Ovary (tissue), 9 donors: ENCODE data around the gene FGF2. TPM values are rescaled to one million over a fixed set of nuclear protein-coding genes. Genes with fewer than 3 reads are reported as not detected.
"Not testable (repeated sequence)": the region's sequence is repeated elsewhere in the genome, so short reads cannot be mapped to it uniquely, and the experiment has no call there.

Experiments used
- DNase-seq, 5 donors: peaks; one replicate each; pipeline ENCODE4 v3.0.0-alpha.2; 2019 to 2020
- H3K27ac ChIP-seq, 2 donors: fragments of 200-600 bp; one replicate each; pipeline versions ENCODE4 v1.5.1 to v1.8.0; 2019 to 2022
- H3K27me3 ChIP-seq: fragments of 200-600 bp; one replicate; pipeline ENCODE4 v1.8.0; 2022
- H3K36me3 ChIP-seq: fragments of 200-600 bp; sonication (generic); one replicate; pipeline ENCODE4 v1.5.1; 2019
- H3K4me1 ChIP-seq: one replicate; pipeline ENCODE4 v1.8.1; 2013; ENCODE audit warnings: mild to moderate bottlenecking, moderate library complexity; ENCODE audit not compliant: insufficient read depth
- H3K4me3 ChIP-seq: fragments of 200-600 bp; sonication (generic); one replicate; pipeline ENCODE4 v1.5.1; 2017
- H3K9me3 ChIP-seq, 2 donors: fragments of 200-600 bp in 1 of 2; sonication (generic) in 1 of 2; one replicate each; pipeline versions ENCODE4 v1.5.1 to v1.8.1; 2013 to 2019; ENCODE audit warnings: mild to moderate bottlenecking in 1 of 2, moderate library complexity in 1 of 2
- EP300 ChIP-seq: sonication (generic); formaldehyde crosslinking; IDR thresholded peaks from one replicate; pipeline ENCODE4 v1.6.1; 2017; ENCODE audit warnings: antibody characterized with exemption
- POLR2A ChIP-seq: fragments of 450-650 bp; IDR thresholded peaks from one replicate; pipeline ENCODE4 v1.6.1; 2017; ENCODE audit warnings: antibody characterized with exemption, mild to moderate bottlenecking, moderate library complexity
- WGBS, 3 donors: extraction: QIAGEN DNeasy Blood & Tissue Kit in 1 of 3; methylation state at CpG; one replicate each; pipeline versions ENCODE4 v1.1.5 to v1.1.7; 2013 to 2017; 5-methylcytosine and 5-hydroxymethylcytosine counted together
- intact Hi-C, 4 donors: fragments of 100-400 bp; cut with DNase I; formaldehyde crosslinking; loops; one replicate each; pipeline versions ENCODE4 v1.11.0 to v1.15.1; 2022 to 2023
- polyA plus RNA-seq, 2 donors: library from polyadenylated mRNA; stranded (reverse); fragments of 200-250 nt in 1 of 2; fragments of 350-450 nt in 1 of 2; fragmentation: Illumina TruSeq in 1 of 2; extraction: RNeasy Lipid Tissue Mini Kit (QIAGEN cat#74804) in 1 of 2; gene quantifications; one replicate each; pipeline ENCODE4 v1.2.3, GENCODE V29; 2013 to 2014
- total RNA-seq, 7 donors: library from RNA; depleted of rRNA in 2 of 7; stranded (reverse); fragments of >200 nt in 2 of 7; fragmentation: NEBNext Ultra II Directional in 3 of 7; extraction: Animal tissue kit (Norgen Biotek cat#: 25700) in 3 of 7; gene quantifications; one replicate each; pipeline versions ENCODE4 v1.1.0 to v1.2.4, GENCODE V29; 2016 to 2023
- TF ChIP-seq, protein P1 (sequence below), 3 donors: fragments of 450-650 bp in 2 of 3; fragments of 200-600 bp in 1 of 3; IDR thresholded peaks; one replicate each; pipeline versions ENCODE4 v1.5.1 to v1.8.0; 2016 to 2022; ENCODE audit warnings: antibody characterized with exemption in 3 of 3, mild to moderate bottlenecking in 1 of 3
- donor health status: DM: no; HTN: no; CAD: no; lungs with moderate emphysema.
- donor health status: DM: no; HTN: no; CAD: no.
- donor health status: Bipolar disorder and iron deficiency.
- donor health status: DM: yes; HTN: yes; CAD: no.
- donor health status: DM: no; HTN: no; CAD: no.
- donor health status: DM: yes; HTN: yes; CAD: no.

The FGF2 gene
- total and polyA plus RNA-seq, 9 donors, result 7.4 to 36.0 (median 22.4) TPM

DNA sequence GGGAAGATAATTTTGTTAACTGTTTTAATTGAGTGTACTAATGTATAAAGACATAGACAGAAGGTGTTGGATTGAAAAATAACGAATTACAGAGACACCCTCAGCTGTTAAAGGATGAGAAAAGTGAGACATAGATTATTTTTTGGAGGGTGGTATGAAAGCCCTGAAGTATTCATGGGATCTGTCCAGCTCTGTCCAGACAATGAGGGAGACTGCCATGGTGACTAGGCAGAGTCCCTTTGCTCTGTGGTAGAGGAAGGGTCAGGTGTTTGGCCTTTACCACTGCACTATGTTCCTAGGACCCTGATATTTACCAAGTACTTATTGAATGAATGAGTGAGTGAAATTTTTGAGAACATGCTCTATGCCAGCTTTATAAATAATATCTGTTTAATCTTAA is 11.4 kb downstream of the FGF2 start:
- no peak overlapping the region for H3K27ac ChIP-seq
- H3K27me3 ChIP-seq, result no peaks in the 10 kb centered on the region
- intact Hi-C loops, result no loop called here
- WGBS, 3 donors, result 88 to 98% (median 91%) methylated on average over 1 of the region's 1 CpG
- DNase-seq, result no peak
- no peaks in the 10 kb centered on the region for H3K9me3 ChIP-seq
- H3K36me3 ChIP-seq, result no peaks in the 10 kb centered on the region
- TF ChIP-seq EP300 (no peak), POLR2A (no peak)
- TF ChIP-seq, protein P1, sequence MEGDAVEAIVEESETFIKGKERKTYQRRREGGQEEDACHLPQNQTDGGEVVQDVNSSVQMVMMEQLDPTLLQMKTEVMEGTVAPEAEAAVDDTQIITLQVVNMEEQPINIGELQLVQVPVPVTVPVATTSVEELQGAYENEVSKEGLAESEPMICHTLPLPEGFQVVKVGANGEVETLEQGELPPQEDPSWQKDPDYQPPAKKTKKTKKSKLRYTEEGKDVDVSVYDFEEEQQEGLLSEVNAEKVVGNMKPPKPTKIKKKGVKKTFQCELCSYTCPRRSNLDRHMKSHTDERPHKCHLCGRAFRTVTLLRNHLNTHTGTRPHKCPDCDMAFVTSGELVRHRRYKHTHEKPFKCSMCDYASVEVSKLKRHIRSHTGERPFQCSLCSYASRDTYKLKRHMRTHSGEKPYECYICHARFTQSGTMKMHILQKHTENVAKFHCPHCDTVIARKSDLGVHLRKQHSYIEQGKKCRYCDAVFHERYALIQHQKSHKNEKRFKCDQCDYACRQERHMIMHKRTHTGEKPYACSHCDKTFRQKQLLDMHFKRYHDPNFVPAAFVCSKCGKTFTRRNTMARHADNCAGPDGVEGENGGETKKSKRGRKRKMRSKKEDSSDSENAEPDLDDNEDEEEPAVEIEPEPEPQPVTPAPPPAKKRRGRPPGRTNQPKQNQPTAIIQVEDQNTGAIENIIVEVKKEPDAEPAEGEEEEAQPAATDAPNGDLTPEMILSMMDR (IDR thresholded peaks at IDR 0.05), result no peak
- peaks cover 2% of the 10 kb centered on the region for H3K4me1 ChIP-seq
- no peak overlapping the region for H3K4me3 ChIP-seq

DNA sequence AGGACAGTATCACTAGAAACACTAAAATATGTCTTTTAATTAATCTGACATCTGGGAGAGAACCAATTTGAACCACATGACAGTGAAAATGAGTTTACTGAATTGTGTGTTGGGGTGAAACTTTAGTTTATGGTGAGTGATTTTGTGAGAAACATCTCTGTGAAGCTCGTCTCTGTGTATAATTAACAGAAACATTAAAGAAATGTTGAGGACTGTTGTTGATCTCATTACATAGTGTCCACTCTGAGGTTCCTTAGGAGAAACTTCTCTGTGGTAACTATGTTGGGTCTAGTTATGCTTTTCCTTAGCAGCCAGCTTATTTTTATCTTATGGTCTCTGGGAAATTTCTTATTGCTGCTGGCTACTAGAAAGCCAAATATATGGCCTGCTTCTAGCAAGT is 15.8 kb downstream of the FGF2 start:
- no peaks in the 10 kb centered on the region for H3K27me3 ChIP-seq
- TF ChIP-seq, protein P1 (IDR thresholded peaks at IDR 0.05), result no peak
- no peak for TF ChIP-seq POLR2A
- no peak for TF ChIP-seq EP300
- no peaks in the 10 kb centered on the region for H3K9me3 ChIP-seq
- no peaks in the 10 kb centered on the region for H3K36me3 ChIP-seq
- no peak overlapping the region for H3K27ac ChIP-seq
- intact Hi-C loops, result no loop called here
- no peak overlapping the region for H3K4me3 ChIP-seq
- 71 to 89% (median 78%) methylated on average over 1 of the region's 1 CpG for WGBS, 3 donors
- DNase-seq, result no peak
- no peaks in the 10 kb centered on the region for H3K4me1 ChIP-seq

DNA sequence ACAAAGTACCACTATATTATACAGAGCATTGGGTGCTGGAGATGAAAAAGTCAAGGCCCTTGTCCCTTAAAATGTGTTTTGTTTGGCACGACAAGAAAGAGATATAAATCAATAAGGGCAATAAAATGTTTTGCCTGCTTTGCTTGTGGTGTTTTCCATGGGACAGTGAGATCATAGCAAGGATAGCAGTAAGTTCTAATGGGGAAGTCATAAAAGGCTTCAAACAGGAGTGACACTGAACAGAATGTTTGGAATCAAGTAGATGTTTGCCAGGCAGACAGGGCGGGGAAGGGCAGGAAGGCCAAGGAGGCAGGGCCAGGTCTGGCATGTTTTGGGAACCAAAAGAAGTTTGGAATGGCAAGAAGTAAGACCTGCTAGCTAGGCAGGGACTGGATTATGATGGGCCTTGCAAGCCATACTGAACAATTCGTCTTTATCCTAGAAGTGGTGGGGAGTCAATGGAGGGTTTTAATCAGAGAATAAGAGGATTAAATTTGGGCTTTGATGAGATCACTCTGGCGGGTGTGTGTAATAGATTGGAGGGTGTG is 16.4 kb downstream of the FGF2 start:
- TF ChIP-seq EP300, result no peak
- TF ChIP-seq POLR2A, result no peak
- TF ChIP-seq, protein P1 (IDR thresholded peaks at IDR 0.05), result no peak
- no peaks in the 10 kb centered on the region for H3K36me3 ChIP-seq
- no peak for DNase-seq
- H3K4me1 ChIP-seq, result no peaks in the 10 kb centered on the region
- intact Hi-C loops, result no loop called here
- no peak overlapping the region for H3K27ac ChIP-seq
- H3K9me3 ChIP-seq, result no peaks in the 10 kb centered on the region
- WGBS, 3 donors, result 74 to 87% (median 83%) methylated on average over 4 of the region's 4 CpGs
- H3K4me3 ChIP-seq, result no peak overlapping the region
- no peaks in the 10 kb centered on the region for H3K27me3 ChIP-seq

DNA sequence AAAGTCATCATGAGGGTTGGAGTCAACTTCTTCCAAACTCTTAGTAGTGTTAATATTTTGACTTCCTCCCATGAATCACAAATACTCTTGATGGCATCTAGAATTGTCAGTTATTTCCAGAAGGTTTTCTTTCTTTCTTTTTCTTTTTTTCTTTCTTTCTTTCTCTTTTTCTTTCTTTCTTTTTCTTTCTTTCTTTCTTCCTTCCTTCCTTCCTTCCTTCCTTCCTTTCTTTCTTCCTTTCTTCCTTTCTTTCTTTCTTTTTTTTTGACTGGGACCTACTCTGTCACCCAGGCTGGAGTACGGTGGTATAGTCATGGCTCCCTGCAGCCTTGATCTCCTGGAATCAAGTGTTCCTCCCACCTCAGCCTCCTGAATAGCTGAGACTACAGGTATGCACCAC is 17.8 kb downstream of the FGF2 start:
- H3K36me3 ChIP-seq, H3K9me3 ChIP-seq, DNase-seq, H3K4me3 ChIP-seq, H3K4me1 ChIP-seq, H3K27ac ChIP-seq, H3K27me3 ChIP-seq, intact Hi-C loops: not testable (repeated sequence)
- 95 to 100% (median 100%) methylated on average over 1 of the region's 1 CpG for WGBS, 3 donors

DNA sequence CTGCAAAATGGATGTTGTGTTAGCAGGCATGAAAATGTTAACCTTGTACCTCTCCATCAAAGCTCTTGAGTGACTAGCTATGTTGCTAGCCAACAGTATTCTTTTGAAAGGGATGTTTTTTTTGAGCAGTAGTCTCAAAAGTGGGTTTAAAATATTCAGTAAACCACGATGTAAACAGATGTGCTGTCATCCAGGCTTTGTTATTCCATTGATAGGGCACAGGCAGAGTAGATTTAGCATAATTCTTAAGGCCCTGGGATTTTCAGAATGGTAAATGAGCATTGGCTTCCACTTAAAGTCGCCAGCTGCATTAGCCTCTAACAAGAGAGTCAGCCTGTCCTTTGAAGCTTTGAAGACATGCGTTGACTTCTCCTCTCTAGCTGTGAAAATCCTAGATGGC is 18.4 kb downstream of the FGF2 start:
- H3K9me3 ChIP-seq, result no peaks in the 10 kb centered on the region
- no peaks in the 10 kb centered on the region for H3K27me3 ChIP-seq
- WGBS, 3 donors, result 88 to 91% (median 89%) methylated on average over 3 of the region's 3 CpGs
- no peaks in the 10 kb centered on the region for H3K36me3 ChIP-seq
- no peak overlapping the region for H3K4me3 ChIP-seq
- TF ChIP-seq EP300 (no peak), POLR2A (no peak)
- TF ChIP-seq, protein P1 (IDR thresholded peaks at IDR 0.05), result no peak
- no peak for DNase-seq
- intact Hi-C loops, result no loop called here
- H3K4me1 ChIP-seq, result no peaks in the 10 kb centered on the region
- no peak overlapping the region for H3K27ac ChIP-seq
